ENCODE measurements around the gene KRTAP1-1.

KRTAP1-1 gene

GRCh38 chr17:41013181-41013580 is 28.1 kb downstream of the KRTAP1-1 start:
- Histone ChIP-seq H3K27ac (ENCODE audit: low read length) (no peak overlapping the region), H3K4me2 (ENCODE audit: low read length) (no peak overlapping the region), H3K79me2 (ENCODE audit: low read length) (no peaks in the 10 kb centered on the region), H3K27me3 (ENCODE audit: low read depth, low read length) (peaks cover 25% of the 10 kb centered on the region), H2AFZ (ENCODE audit: low read depth, low read length) (no peak overlapping the region), H3K4me3 (ENCODE audit: low read length) (no peak overlapping the region), H3K4me1 (ENCODE audit: low read length) (no peaks in the 10 kb centered on the region), H3K36me3 (replicated peaks; ENCODE audit: low read depth, low read length) (no peaks in the 10 kb centered on the region), H3K9ac (ENCODE audit: low read length) (no peak overlapping the region), H4K20me1 (ENCODE audit: insufficient read depth, low read length) (no peaks in the 10 kb centered on the region), H3K9me3 (ENCODE audit: insufficient read depth, low read length) (no peaks in the 10 kb centered on the region)
- TF ChIP-seq EZH2phosphoT487 (IDR thresholded peaks at IDR 0.05; ENCODE audit: low read depth) (no peak), CTCF (IDR thresholded peaks at IDR 0.05; ENCODE audit: low read depth, low read length) (no peak)

GRCh38 chr17:41012326-41013120 is 28.7 kb downstream of the KRTAP1-1 start:
- no peak overlapping the region for H3K4me2 ChIP-seq (ENCODE audit: low read length)
- no peaks in the 10 kb centered on the region for H3K36me3 ChIP-seq (replicated peaks; ENCODE audit: low read depth, low read length)
- peaks cover 25% of the 10 kb centered on the region for H3K27me3 ChIP-seq (ENCODE audit: low read depth, low read length)
- H3K4me1 ChIP-seq (ENCODE audit: low read length) = no peaks in the 10 kb centered on the region
- no peaks in the 10 kb centered on the region for H4K20me1 ChIP-seq (ENCODE audit: insufficient read depth, low read length)
- no peak overlapping the region for H3K27ac ChIP-seq (ENCODE audit: low read length)
- no peak overlapping the region for H3K9ac ChIP-seq (ENCODE audit: low read length)
- H3K4me3 ChIP-seq (ENCODE audit: low read length) = no peak overlapping the region
- H2AFZ ChIP-seq (ENCODE audit: low read depth, low read length) = no peak overlapping the region
- H3K9me3 ChIP-seq (ENCODE audit: insufficient read depth, low read length) = no peaks in the 10 kb centered on the region
- H3K79me2 ChIP-seq (ENCODE audit: low read length) = no peaks in the 10 kb centered on the region
- no peak for TF ChIP-seq CTCF (IDR thresholded peaks at IDR 0.05; ENCODE audit: low read depth, low read length)
- no peak for TF ChIP-seq EZH2phosphoT487 (IDR thresholded peaks at IDR 0.05; ENCODE audit: low read depth)

GRCh38 chr17:41010441-41010840 is 30.8 kb downstream of the KRTAP1-1 start:
- Histone ChIP-seq H3K36me3 (replicated peaks; ENCODE audit: low read depth, low read length) (no peaks in the 10 kb centered on the region), H3K9ac (ENCODE audit: low read length) (no peak overlapping the region), H3K27ac (ENCODE audit: low read length) (no peak overlapping the region), H3K27me3 (ENCODE audit: low read depth, low read length) (peaks cover 17% of the 10 kb centered on the region), H2AFZ (ENCODE audit: low read depth, low read length) (no peak overlapping the region), H3K4me2 (ENCODE audit: low read length) (no peak overlapping the region), H4K20me1 (ENCODE audit: insufficient read depth, low read length) (no peaks in the 10 kb centered on the region), H3K4me1 (ENCODE audit: low read length) (no peaks in the 10 kb centered on the region), H3K9me3 (ENCODE audit: insufficient read depth, low read length) (no peaks in the 10 kb centered on the region), H3K4me3 (ENCODE audit: low read length) (no peak overlapping the region), H3K79me2 (ENCODE audit: low read length) (no peaks in the 10 kb centered on the region)
- no peak for TF ChIP-seq CTCF (IDR thresholded peaks at IDR 0.05; ENCODE audit: low read depth, low read length)

- Histone ChIP-seq H4K20me1 (ENCODE audit: insufficient read depth, low read length) (no peaks in the 10 kb centered on the region), H3K27me3 (ENCODE audit: low read depth, low read length) (peaks cover 14% of the 10 kb centered on the region), H3K4me2 (ENCODE audit: low read length) (no peak overlapping the region), H3K4me1 (ENCODE audit: low read length) (no peaks in the 10 kb centered on the region), H3K9me3 (ENCODE audit: insufficient read depth, low read length) (no peaks in the 10 kb centered on the region), H3K36me3 (replicated peaks; ENCODE audit: low read depth, low read length) (no peaks in the 10 kb centered on the region), H3K79me2 (ENCODE audit: low read length) (no peaks in the 10 kb centered on the region), H3K4me3 (ENCODE audit: low read length) (no peak overlapping the region), H3K9ac (ENCODE audit: low read length) (no peak overlapping the region), H2AFZ (ENCODE audit: low read depth, low read length) (no peak overlapping the region), H3K27ac (ENCODE audit: low read length) (no peak overlapping the region)
- TF ChIP-seq CTCF (IDR thresholded peaks at IDR 0.05; ENCODE audit: low read depth, low read length) (no peak), EZH2phosphoT487 (IDR thresholded peaks at IDR 0.05; ENCODE audit: low read depth) (no peak)
Observed at GRCh38 chr17:41009936-41010335, 31.3 kb downstream of the KRTAP1-1 start.

Data from OCI-LY3 (cell line).